Activated CD4-positive, alpha-beta T cell treated with anti-CD3 and anti-CD28 coated beads for 48 hours (primary cell): ENCODE data around the gene TMBIM6.

ENCODE experiments used
- DNase-seq: peaks from one replicate; pipeline ENCODE4 v3.0.0-alpha.2; 2020

TMBIM6 gene

DNA sequence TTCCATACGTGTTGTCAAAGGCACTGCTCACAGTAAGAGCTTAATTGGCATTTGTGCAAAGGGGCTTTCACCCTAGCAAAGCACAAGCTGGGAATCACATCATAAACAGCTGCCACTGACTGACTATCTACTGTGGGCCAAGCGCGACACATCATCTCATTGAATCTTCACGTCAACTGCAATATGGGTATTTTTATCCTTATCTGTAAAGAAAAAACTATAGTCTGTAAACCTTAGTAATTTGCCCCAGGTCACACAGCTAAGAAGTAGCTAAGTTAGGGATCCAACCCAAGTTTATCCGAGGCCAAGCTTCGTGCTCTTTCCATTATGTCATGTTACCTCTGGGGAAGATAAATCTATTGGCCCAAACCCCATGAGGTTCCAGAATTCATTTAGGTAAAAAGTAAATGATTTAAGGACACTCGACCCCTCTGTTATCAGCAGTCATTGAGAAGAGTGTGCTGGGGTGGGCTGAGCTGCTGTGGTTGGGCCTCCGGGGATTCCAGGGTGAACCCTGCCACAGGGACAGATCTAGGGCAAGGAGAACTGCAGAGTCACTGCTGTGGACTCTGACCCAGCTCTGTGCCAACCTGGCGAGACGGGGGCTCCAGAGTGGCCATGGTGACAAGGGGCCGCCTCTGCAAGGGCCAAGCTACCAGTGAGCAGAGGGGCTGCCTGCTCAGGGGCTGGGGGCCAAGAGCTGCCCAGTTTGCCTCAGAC, 59.2 kb downstream of the TMBIM6 start:
- no peak for DNase-seq

DNA sequence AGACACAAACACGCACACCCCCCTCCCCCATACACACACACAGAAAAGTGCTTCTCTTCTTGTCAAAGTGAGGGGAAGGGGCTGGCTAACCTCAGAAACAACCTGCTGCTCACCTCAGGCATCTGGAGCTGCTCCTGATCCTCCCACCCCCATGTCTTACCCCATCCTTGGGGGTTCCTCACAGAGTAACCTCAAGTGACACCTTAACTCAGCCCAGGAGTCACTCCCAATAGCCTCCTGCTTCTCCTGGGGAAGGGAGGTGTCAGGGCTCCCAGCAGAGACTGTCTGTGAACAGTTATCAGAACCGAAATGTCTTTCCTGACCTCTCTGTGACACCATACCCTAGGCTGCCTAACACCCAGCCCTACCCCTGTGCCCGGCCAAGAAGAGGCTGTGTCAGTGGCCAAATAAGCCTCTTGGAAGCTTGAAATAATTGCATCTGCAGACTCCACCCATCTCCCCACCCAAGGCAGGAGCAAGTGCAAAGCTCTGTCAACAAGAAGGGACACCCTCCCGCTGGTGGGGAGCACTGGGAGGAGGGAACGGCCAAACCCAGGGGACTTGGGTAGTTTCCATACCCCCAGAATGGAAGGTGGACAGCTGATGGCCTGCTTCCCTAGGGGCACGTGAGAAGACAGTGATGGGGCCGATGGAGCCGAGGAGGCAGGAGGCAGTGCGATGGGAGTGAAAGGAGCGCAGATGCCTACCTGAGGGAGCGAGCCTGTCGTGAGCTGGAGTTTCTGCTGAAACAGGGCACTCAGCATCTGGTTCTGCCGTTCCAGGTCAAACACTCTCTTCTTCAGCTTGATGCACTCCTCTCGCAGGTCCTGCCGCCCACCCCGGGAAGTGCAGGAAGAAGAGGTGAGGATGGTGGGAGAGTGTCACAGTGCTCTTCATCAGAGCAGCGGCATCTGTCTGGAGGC, 60.0 kb downstream of the TMBIM6 start:
- DNase-seq, result no peak

DNA sequence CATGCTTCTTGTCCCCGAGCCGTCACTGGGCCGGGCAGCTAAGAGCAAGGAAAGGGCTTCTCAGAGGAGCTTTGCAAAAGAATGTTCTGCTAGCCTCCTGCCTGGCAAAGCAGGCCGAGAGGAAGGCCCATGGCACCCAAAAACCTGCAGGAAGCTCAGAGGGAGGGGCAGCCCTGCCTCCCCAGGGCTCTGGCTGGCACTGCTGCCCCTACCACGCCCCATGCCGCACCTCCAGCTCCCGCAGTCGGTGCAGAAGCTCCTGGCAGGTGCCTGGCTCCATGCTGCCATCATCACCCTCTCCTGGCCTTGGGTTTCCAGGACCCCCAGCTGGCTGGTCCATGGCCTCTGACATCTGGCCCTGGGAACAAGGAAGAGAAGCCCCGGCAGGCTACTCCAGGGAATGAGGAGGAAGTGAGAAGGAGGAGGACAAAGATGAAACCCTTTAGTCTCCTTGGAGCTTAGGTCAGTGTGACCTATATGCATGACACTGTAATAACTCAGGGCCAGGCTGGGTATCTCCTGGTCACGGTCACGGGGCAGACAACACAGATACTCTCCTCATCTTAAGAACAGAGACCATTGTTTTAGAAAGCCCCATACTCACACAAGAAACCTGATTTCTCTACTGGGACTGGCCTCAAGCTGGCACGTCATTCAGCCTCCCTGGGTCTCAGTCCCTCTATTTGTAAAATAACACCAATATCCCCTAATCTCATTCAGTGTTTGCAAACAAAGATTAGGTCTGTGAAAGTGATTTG, 62.5 kb downstream of the TMBIM6 start:
- no peak for DNase-seq

- no peak for DNase-seq
These were observed 63.5 kb downstream of the TMBIM6 start for GRCh38 chr12:49804821-49805220.

GRCh38 chr12:49805409-49805808, 64.1 kb downstream of the TMBIM6 start:
- no peak for DNase-seq

DNA sequence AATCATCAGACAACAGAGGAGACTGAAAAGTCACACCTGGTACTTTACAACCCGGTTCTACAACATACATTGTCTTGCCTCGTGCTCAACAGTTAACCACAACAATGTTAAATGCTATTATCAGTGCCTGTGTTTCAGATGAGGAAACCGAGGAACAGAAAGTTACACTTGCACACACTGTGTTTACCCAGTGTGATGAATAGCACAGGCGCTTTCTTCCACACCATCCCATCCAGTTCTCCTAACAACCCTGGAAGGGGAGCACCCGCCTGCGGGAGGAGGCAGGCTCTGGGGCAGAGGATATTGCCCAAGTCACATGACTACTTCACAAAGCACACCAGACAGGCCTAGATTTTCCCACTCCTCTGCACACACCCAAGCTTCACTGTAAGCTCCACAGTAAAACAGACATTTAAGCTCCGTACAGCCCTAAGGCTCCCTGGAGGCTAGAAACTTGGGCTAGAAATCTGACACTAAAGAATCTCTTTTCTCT, 65.0 kb downstream of the TMBIM6 start:
- no peak for DNase-seq

DNA sequence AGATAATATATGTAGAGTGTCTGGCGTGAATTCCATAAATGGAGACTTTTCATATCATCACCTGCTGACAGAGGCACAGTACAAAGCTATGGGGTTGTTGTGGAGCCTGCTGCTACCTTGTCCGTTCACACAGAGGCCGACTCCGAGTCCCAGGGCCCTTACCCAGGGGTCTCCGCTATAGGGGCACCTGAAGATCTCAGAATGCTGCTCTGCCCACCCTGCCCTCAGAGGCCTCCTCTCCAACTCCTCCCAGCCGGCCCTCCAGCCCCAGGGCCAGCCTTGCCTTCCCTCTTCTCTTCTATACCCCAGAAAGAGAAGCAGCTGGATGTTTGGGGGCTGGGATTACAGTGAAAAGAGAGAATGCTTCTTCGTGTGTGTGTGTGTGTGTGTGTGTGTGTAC, 65.5 kb downstream of the TMBIM6 start:
- DNase-seq, result no peak

DNA sequence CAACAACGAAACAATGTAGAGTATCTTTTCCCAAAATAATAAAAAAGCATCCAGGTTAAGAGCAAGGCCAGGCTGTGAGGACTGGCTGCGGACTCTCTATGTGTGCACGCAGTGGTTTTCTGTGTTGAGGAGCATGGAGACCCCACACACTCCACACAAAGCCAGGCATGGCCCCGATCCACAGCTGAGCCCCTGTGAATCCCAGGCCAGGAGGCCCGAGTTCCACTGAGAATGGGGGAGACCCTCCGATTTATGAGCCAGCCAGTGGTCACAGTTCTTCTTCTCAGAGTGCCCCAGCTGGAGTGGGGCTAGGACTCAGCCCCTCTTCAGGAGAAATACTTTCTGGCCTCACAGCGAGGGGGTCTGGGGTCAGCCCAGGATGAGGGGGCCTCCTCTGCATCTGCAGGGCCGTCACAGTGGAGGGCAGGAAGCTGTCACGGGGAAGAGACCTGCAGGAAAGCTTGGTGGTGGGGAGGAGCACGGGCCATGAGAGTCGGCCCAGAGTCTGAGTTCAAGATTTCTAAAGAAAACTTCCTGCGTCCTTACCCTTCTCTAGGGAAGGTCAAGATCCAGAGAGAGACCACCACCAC, 66.7 kb downstream of the TMBIM6 start:
- no peak for DNase-seq

- DNase-seq, result no peak
These were observed 67.5 kb downstream of the TMBIM6 start for GRCh38 chr12:49808686-49809380.

DNA sequence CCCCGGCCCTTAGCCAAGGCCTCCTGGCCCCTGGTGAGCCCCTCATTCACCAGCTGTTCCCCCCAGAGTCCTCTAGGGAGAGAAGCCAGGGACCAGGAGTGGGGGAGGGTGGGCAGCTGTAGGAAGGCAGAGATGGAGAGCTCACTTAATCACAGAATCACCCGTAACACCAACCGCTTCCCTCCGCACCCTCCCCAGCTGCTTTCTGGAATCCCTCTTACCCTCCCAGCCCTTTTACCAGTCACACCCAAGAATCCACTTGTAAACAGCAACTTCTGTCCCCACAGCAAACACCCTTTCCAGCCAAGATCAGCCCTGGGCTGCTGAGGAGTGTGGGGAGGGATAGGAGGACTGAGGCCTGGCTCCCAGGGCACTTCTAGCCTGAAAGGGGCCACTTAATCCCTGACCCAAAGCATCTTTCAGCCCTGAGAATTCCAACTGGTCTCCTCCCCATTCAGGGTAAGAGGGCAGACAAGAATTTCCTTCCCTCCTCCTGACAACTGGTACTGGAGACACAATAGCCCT, 68.1 kb downstream of the TMBIM6 start:
- DNase-seq, result no peak

GRCh38 chr12:49809906-49810389, 68.6 kb downstream of the TMBIM6 start:
- no peak for DNase-seq

- DNase-seq, result no peak
These were observed 69.8 kb downstream of the TMBIM6 start for GRCh38 chr12:49811136-49811535.

GRCh38 chr12:49811961-49812401, 70.6 kb downstream of the TMBIM6 start:
- DNase-seq, result no peak

GRCh38 chr12:49813131-49813530, 71.8 kb downstream of the TMBIM6 start:
- no peak for DNase-seq
